Liver (tissue), 9 donors: ENCODE data around the gene FTCD. TPM values are rescaled to one million over a fixed set of nuclear protein-coding genes. Genes with fewer than 3 reads are reported as not detected.

Source experiments
- DNase-seq: peaks from one replicate; pipeline ENCODE4 v3.0.0-alpha.2; 2017; ENCODE audit warnings: low spot score
- H3K27ac ChIP-seq, 2 donors: one replicate each; pipeline ENCODE4 v1.7.0; 2013; ENCODE audit warnings: inconsistent platforms in 2 of 2, low read length in 2 of 2, control low read depth in 1 of 2, low read depth in 1 of 2, mild to moderate bottlenecking in 1 of 2
- H3K27me3 ChIP-seq, 4 donors: one replicate each; pipeline versions ENCODE4 v1.6.1 to v1.7.0; 2013; ENCODE audit warnings: low read length in 3 of 4, inconsistent platforms in 1 of 4, mild to moderate bottlenecking in 1 of 4, moderate library complexity in 1 of 4; ENCODE audit not compliant: control insufficient read depth in 4 of 4, insufficient read depth in 4 of 4
- H3K36me3 ChIP-seq, 4 donors: one replicate each; pipeline versions ENCODE4 v1.6.1 to v1.7.0; 2013; ENCODE audit warnings: low read length in 3 of 4, mild to moderate bottlenecking in 3 of 4, low read depth in 1 of 4, moderate library complexity in 1 of 4; ENCODE audit not compliant: control insufficient read depth in 4 of 4, insufficient read depth in 3 of 4
- H3K4me1 ChIP-seq, 4 donors: one replicate each; pipeline versions ENCODE4 v1.6.1 to v1.7.0; 2013; ENCODE audit warnings: low read length in 3 of 4, mild to moderate bottlenecking in 3 of 4, moderate library complexity in 1 of 4; ENCODE audit not compliant: control insufficient read depth in 4 of 4, insufficient read depth in 4 of 4
- H3K4me3 ChIP-seq, 3 donors: one replicate each; pipeline versions ENCODE4 v1.6.1 to v1.7.0; 2013; ENCODE audit warnings: low read length in 3 of 3, control low read depth in 1 of 3, low read depth in 1 of 3, mild to moderate bottlenecking in 1 of 3
- H3K9ac ChIP-seq, 2 donors: one replicate each; pipeline ENCODE4 v1.7.0; 2013; ENCODE audit warnings: low read length in 2 of 2, mild to moderate bottlenecking in 2 of 2, moderate library complexity in 2 of 2, control low read depth in 1 of 2, low read depth in 1 of 2
- H3K9me3 ChIP-seq, 4 donors: one replicate each; pipeline versions ENCODE4 v1.6.1 to v1.7.0; 2013; ENCODE audit warnings: low read length in 3 of 4; ENCODE audit not compliant: control insufficient read depth in 4 of 4
- ATF3 ChIP-seq: IDR thresholded peaks from 2 replicates; pipeline ENCODE4 v1.6.1; 2016; ENCODE audit warnings: antibody characterized with exemption
- CTCF ChIP-seq: fragments of 150-350 bp; IDR thresholded peaks from 2 replicates; pipeline ENCODE4 v1.5.1; 2017; ENCODE audit warnings: improper control_type of control experiment, low read depth, low read length; ENCODE audit not compliant: missing input control
- EGR1 ChIP-seq, 2 donors: IDR thresholded peaks; 2 replicates each; pipeline ENCODE4 v1.6.1; 2016 to 2018; ENCODE audit warnings: antibody characterized with exemption in 2 of 2, low read depth in 2 of 2
- FOXA2 ChIP-seq: IDR thresholded peaks from 2 replicates; pipeline ENCODE4 v1.6.1; 2016; ENCODE audit warnings: antibody characterized with exemption
- GABPA ChIP-seq, 2 donors: IDR thresholded peaks in 1 of 2; conservative IDR thresholded peaks in 1 of 2; 2 replicates each; pipeline ENCODE4 v1.6.1; 2016; ENCODE audit warnings: antibody characterized with exemption in 2 of 2, mild to moderate bottlenecking in 1 of 2, moderate library complexity in 1 of 2
- HNF4A ChIP-seq, 2 donors: conservative IDR thresholded peaks; 2 replicates each; pipeline ENCODE4 v1.6.1; 2016; ENCODE audit warnings: antibody characterized with exemption in 2 of 2, mild to moderate bottlenecking in 2 of 2
- MAX ChIP-seq: IDR thresholded peaks from 2 replicates; pipeline ENCODE4 v1.6.1; 2016; ENCODE audit warnings: antibody characterized with exemption
- NR2F2 ChIP-seq: IDR thresholded peaks from 2 replicates; pipeline ENCODE4 v1.6.1; 2016; ENCODE audit warnings: antibody characterized with exemption
- REST ChIP-seq: IDR thresholded peaks from 2 replicates; pipeline ENCODE4 v1.6.1; 2016; ENCODE audit warnings: antibody characterized with exemption, mild to moderate bottlenecking
- RXRA ChIP-seq, 2 donors: IDR thresholded peaks; 2 replicates each; pipeline ENCODE4 v1.6.1; 2017 to 2018; ENCODE audit warnings: antibody characterized with exemption in 2 of 2, mild to moderate bottlenecking in 1 of 2
- SP1 ChIP-seq: IDR thresholded peaks from 2 replicates; pipeline ENCODE4 v1.6.1; 2018; ENCODE audit warnings: antibody characterized with exemption, mild to moderate bottlenecking
- TAF1 ChIP-seq: conservative IDR thresholded peaks from 2 replicates; pipeline ENCODE4 v1.6.1; 2016; ENCODE audit warnings: antibody characterized with exemption, mild to moderate bottlenecking
- ZBTB33 ChIP-seq: IDR thresholded peaks from 2 replicates; pipeline ENCODE4 v1.6.1; 2016; ENCODE audit warnings: antibody characterized with exemption
- WGBS: extraction: QIAGEN DNeasy Blood & Tissue Kit; methylation state at CpG from one replicate; pipeline ENCODE4 v1.1.7; 2013; 5-methylcytosine and 5-hydroxymethylcytosine counted together
- polyA plus RNA-seq, 2 donors: library from polyadenylated mRNA; stranded (reverse) in 1 of 2; unstranded in 1 of 2; fragments of 200-250 nt in 1 of 2; fragments of >200 nt in 1 of 2; fragmentation: Nextera tagmentation in 1 of 2; extraction: Ambion mirVana in 1 of 2; gene quantifications; one replicate each; pipeline versions ENCODE4 v1.2.1 to v1.2.3, GENCODE V29; 2013 to 2015
- total RNA-seq, 2 donors: library from RNA; depleted of rRNA; stranded (reverse); fragments of >200 nt; gene quantifications; one replicate each; pipeline ENCODE4 v1.2.3, GENCODE V29; 2014
- donor health status: healthy.
- donor health status: healthy.
- donor health status: healthy.
- donor health status: healthy.
- donor health status: healthy.

Gene FTCD
- total and polyA plus RNA-seq, 4 donors: 130 to 182 (median 173) TPM

- TF ChIP-seq SP1 (no peak), TAF1 (no peak), GABPA (IDR thresholded peaks at IDR 0.05 in 1 of 2, conservative IDR thresholded peaks at IDR 0.05 in 1 of 2) (no peak), EGR1 (IDR thresholded peaks at IDR 0.05; ENCODE audit: low read depth in 2 of 2) (no peak)
These were observed 33.1 kb downstream of the FTCD start (continued) for GRCh38 chr21:46122237-46122671.

- H3K27me3 ChIP-seq: no peaks in the 10 kb centered on the region
- WGBS: 82% methylated on average over 29 of the region's 29 CpGs
- DNase-seq: no peak
- H3K4me1 ChIP-seq: peaks cover 0 to 5% (median 0%) of the 10 kb centered on the region in 4 donors
- H3K36me3 ChIP-seq: no peaks in the 10 kb centered on the region
- H3K4me3 ChIP-seq: no peak overlapping the region
- no peak overlapping the region for H3K9ac ChIP-seq
- no peaks in the 10 kb centered on the region for H3K9me3 ChIP-seq
- TF ChIP-seq REST (no peak), CTCF (no peak), ZBTB33 (no peak), NR2F2 (no peak), MAX (no peak), HNF4A (conservative IDR thresholded peaks at IDR 0.05) (no peak), FOXA2 (no peak), ATF3 (no peak), EGR1 (IDR thresholded peaks at IDR 0.05; ENCODE audit: low read depth in 2 of 2) (no peak), RXRA (IDR thresholded peaks at IDR 0.05) (no peak), TAF1 (no peak)
- no peak overlapping the region for H3K27ac ChIP-seq
These were observed 33.8 kb downstream of the FTCD start for GRCh38 chr21:46121286-46122221.
